HG02623 (cell line): Measurements from ENCODE around the gene TMEM52.

Experiments used
- ATAC-seq: cut with Tn5 transposase; IDR thresholded peaks from one replicate; pipeline ENCODE4 v1.9.1; 2021; ENCODE audit warnings: moderate library complexity; ENCODE audit not compliant: unreplicated experiment

TMEM52 gene

DNA sequence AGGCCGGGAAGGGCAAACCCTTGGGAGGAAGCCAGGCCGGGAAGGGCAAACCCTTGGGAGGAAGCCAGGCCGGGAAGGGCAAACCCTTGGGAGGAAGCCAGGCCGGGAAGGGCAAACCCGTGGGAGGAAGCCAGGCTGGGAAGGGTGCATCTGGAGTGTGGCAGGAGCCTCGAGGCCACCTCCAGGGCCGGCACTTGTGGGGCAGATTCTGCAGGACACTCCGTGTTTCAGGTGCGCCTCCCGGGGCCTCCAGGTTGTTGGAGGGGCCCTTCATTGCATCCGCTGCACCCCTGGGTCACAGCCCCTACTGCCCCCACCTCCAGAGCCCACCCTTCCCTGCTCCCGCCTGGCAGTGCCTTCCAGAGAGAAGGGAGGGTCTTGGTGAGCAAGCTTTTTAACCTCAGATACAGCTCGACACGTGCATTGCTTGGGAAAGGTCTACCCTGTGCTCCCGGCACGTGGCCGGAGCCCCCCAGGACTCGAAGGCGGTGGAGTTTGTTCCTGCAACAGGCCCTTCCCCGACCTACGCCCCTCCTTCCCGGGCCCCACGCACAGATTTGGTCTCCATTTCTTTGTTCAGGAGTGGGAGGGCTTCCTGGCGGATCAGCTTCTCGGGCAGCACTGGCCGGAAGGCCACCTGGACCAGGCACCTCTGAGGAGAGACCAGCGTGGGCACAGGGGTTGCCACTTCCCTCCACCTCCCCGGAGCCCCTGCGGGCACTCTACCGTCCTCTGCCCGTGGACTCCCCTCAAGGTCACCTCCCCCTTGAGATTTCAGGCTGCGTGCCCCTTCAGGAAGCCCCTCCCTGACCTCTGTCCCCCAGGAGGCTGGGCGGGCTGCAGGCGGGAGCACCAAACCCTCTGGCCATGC lies 9.4 kb upstream of the TMEM52 start:
- no peak for ATAC-seq

- ATAC-seq, result no peak
Measured at GRCh38 chr1:1927751-1928150, 8.7 kb upstream of the TMEM52 start.

DNA sequence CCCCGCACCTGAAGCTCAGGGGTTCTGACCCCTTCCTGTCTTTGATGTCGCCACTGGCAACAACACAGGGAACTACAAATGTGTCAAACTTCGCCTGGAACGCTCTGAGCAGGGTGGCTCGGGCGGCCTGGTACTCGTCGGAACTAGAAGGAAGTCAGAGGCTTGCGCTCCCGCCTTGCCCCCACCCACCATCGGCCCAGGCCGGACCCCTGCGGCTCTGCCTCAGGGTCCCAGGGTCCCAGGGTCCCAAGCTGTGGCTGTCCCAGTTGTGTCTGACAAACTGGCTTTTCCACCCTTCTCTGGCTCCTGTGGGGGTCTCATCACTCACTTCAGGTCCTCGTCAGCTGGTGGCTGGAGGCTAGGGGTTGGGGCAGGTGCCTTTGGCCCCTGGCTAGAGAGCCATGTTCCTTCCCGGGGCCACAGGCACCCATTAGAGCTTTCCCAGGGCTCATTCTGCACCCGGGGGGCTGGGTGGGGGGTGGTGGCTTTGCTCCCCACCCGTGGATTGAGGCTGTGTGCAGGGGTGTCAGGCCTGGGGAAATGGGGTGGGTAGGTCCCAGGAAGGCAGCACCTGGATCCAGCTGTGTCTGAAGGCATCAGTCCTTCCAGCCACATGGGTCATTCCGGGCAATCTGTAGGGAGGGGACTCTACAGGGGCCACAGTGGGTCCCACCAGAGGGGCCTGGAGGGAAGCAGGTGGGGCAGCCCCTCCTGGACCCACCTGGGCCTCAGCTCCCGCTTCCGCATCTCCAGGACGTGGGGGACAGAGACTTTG lies 8.0 kb upstream of the TMEM52 start:
- ATAC-seq, result no peak

DNA sequence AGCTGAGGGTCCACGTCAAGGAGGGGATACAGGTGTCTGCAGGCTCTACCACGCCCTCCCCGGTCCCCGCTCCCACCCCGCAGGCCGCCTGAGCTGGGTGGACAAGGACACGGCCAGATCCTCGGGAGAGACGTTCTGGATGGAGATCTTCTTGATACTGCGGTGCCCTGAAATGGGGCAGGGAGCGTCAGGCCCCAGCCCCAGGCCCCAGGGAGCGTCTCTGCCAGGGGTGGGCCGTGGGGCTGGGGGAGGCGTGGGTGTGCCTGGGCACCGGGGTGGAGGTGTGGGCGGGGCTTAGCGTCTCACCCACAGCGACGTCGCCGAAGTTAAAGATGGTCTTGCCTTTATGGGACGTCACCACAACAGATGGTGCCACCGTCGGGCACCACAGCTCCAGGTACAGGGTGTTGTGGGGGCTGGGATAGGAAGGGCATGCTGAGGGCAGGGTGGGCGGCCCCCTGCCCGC lies 7.3 kb upstream of the TMEM52 start:
- ATAC-seq, result no peak

DNA sequence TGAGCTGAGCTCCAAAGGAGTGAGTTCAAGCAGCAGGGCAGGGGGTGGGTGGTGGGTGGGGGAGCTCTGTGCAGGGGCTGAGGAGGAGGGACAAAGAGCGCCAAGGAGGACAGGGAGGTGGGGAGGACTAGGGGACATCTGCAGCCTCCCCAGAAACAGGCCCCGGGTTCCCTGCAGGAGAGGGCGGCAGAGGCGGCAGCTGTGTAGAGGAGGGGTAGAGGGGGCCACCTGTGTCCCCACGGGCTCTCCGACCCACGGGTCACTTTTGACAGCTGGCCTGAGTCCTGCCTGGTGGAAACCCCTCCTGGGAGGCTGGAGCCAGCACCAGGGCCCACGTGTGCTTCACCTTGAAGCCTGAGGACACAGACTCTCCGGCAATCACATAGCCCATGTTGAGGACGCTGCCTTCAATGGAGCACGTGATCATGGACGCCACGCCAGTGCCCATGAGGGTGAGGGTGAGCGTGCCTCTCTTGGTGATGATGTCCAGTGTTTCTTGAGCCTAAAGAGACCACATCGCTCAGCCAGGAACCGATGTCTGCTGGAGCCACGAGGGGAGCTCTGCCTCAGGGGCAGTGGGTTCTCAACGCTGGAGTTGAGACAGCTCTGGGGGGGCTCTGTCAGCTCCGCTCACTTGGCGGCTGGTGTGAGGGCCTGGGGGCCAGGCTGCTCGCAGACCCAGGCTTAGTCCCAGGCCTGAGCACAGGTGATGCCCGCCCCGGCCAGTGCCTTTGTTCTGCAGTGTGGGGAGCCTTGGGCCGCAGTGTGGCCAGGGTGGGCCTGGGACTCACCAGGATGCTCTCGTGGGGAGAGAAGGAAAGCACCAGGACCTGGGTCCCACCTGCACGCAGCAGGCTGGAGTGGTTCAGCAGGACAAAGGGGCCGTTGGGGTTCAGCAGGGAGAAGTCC lies 6.6 kb upstream of the TMEM52 start:
- ATAC-seq, result no peak

- no peak for ATAC-seq
Measured at GRCh38 chr1:1924849-1925248, 5.8 kb upstream of the TMEM52 start.

GRCh38 chr1:1924386-1924785 lies 5.3 kb upstream of the TMEM52 start:
- no peak for ATAC-seq

GRCh38 chr1:1922956-1923833 lies 4.1 kb upstream of the TMEM52 start:
- no peak for ATAC-seq

- no peak for ATAC-seq
Measured at GRCh38 chr1:1922702-1922955, 3.5 kb upstream of the TMEM52 start.

- ATAC-seq, result no peak
Measured at GRCh38 chr1:1921901-1922701, 3.0 kb upstream of the TMEM52 start.

DNA sequence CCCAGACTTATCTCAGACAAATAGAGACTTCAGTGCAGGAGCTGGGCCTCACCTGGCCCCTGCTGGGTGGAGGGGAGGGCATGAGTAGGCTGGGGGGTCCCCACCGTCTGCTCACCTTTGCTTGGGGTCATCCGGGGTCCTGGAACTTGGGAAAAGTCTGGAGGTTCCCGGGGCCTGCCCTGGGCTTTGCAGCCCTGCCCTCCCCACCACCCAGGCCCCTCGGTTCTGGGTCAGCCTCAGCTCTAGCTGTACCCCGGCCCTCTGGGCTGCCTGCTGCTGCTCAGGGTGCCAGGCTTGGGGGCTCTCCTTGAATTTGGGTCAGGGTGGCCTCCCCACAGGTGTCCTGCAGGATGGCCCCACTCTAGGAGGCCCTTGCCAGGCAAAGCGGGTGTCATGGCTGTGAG lies 2.4 kb upstream of the TMEM52 start:
- no peak for ATAC-seq

GRCh38 chr1:1920608-1921458 lies 1.8 kb upstream of the TMEM52 start:
- ATAC-seq, result no peak

DNA sequence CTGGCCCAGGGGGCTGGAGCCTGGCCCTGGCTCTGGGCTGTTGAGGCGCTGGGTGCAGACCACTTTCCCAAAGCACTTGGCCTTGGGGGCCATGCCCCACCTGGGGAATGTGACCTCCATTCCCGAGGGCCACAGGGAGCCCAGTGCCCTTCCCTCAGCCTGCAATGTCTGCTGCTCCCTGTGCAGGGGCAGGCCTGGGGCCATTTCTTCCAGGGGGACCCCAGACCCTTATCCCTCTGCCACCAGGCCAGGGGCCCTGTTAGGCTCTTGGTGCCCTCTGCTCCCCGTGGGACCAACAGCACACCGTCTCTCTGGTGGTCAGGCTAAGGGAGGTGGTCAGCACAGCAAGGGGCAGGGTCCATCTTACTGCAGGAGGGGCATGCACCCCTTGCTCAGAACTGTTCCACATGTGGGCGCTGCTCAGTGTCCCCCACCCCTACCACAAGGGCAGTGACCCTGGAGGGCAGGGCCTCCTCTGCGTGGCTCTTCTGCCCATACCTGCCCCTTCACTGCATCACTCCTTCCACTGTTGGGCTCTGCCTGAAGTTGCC lies 1.1 kb upstream of the TMEM52 start:
- no peak for ATAC-seq

DNA sequence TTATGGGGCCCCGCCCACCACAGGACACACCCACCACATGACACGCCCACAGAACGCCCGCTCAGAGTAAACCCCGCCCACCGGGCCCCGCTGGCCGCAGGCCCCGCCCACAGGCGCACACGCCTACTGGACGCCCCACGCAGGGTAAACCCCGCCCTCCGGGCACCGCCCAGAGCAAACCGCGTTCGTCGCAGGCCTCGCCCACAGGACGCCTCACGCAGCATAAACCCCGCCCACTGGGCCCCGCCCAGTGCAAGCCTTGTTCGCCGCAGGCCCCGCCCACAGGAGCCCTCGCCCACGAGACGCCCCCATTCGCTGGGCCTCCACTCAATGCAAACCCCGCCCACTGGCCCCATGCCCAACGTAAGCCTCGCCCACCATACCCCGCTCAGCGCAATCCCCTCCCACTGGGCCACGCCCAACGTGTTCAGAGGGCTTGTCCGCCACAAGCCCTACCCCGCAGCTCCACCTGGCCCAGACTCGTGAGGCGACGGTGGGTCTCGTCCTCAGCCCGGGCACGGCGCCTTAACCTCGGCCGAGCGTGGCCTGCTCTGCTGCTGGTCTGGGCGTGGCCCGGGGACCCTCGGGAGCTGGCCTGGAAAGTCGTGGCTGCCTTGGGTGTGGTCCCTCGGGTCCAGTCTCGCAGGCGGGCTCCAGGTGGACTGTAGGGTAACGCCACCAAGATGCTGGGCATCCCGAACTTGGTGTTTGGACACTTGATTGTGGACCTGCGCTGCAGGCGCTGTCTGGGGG lies 401 bp upstream of the TMEM52 start:
- ATAC-seq, result peak; percentile 63

GRCh38 chr1:1917995-1918900 lies 831 bp downstream of the TMEM52 start:
- ATAC-seq, result no peak

- ATAC-seq, result no peak
Measured at GRCh38 chr1:1917304-1917976, 1.6 kb downstream of the TMEM52 start.
